ENCODE measurements around the gene MAML2.

DNA sequence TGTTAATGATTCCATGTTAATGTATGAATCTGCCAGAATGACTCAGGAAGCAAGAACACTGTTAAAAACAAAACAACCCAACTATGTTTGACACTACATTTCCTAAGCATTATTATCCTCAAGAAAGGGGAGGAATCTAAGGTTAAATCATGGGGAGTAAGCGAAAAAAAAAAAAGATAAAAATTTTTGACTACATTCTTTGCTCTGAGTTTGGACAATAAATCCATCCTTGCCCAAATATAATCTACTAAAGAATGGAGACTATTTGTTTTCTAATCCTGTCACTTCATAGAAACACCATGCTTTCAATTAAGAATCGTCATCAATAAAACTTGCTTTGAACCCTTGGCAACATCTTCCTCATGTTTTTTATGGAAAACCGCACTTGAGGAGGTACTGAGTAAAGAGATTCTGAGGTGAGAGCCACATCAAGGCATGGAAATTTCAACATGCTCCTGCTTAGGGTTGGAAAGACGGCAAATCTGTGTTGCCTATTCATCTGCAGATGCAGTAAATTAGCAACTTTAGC lies 9.7 kb downstream of the MAML2 start:
- TF ChIP-seq, protein P1, sequence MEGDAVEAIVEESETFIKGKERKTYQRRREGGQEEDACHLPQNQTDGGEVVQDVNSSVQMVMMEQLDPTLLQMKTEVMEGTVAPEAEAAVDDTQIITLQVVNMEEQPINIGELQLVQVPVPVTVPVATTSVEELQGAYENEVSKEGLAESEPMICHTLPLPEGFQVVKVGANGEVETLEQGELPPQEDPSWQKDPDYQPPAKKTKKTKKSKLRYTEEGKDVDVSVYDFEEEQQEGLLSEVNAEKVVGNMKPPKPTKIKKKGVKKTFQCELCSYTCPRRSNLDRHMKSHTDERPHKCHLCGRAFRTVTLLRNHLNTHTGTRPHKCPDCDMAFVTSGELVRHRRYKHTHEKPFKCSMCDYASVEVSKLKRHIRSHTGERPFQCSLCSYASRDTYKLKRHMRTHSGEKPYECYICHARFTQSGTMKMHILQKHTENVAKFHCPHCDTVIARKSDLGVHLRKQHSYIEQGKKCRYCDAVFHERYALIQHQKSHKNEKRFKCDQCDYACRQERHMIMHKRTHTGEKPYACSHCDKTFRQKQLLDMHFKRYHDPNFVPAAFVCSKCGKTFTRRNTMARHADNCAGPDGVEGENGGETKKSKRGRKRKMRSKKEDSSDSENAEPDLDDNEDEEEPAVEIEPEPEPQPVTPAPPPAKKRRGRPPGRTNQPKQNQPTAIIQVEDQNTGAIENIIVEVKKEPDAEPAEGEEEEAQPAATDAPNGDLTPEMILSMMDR (IDR thresholded peaks at IDR 0.05): no peak
- no peak for TF ChIP-seq ZFX (IDR thresholded peaks at IDR 0.05; ENCODE audit: borderline replicate concordance)

Measured in 22Rv1 (cell line).